ENCODE data around the gene DCHS2. TPM values are rescaled to one million over a fixed set of nuclear protein-coding genes. Genes with fewer than 3 reads are reported as not detected.

DCHS2 gene
- total and polyA plus RNA-seq, 10 of the 15 experiments (the other 5 are each of a cell fraction or from before 2014, with no cell fraction given) = 0.01 to 0.31 (median 0.06) TPM; not detected in 3

DNA sequence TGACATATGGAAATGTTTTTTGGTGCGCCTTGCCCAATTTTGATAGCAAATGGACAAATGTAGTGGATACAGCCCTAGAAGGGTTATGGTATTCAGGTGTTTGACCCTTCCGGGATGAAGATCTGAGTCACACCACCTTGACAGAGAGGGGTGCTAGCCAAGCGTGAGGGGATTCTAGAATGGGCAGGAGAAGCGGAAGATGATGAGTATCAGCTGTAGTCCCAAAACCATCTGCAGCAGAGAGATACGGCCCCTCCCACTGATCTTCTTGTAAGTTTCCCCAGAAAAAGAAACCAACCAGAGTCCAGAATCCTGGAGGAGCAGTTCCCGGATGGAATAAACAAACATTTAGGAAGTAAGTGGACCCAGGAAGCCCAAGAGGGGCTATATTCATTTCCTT is 18.1 kb downstream of the DCHS2 start:
- no TSS peak for BruUV-seq (replicated peaks)
- TF ChIP-seq NBN (IDR thresholded peaks at IDR 0.05) (no peak), CHD1 (IDR thresholded peaks at IDR 0.05; ENCODE audit: low read depth, low read length) (no peak), RCOR1 (conservative IDR thresholded peaks at IDR 0.05; ENCODE audit: low read depth, low read length) (no peak), IRF4 (IDR thresholded peaks at IDR 0.05; ENCODE audit: low read depth, low read length) (no peak), RAD51 (IDR thresholded peaks at IDR 0.05) (no peak), LARP7 (IDR thresholded peaks at IDR 0.05) (no peak), SPI1 (IDR thresholded peaks at IDR 0.05; ENCODE audit: borderline replicate concordance, insufficient read depth, low read depth, low read length) (no peak)
- TF ChIP-seq, protein P1, sequence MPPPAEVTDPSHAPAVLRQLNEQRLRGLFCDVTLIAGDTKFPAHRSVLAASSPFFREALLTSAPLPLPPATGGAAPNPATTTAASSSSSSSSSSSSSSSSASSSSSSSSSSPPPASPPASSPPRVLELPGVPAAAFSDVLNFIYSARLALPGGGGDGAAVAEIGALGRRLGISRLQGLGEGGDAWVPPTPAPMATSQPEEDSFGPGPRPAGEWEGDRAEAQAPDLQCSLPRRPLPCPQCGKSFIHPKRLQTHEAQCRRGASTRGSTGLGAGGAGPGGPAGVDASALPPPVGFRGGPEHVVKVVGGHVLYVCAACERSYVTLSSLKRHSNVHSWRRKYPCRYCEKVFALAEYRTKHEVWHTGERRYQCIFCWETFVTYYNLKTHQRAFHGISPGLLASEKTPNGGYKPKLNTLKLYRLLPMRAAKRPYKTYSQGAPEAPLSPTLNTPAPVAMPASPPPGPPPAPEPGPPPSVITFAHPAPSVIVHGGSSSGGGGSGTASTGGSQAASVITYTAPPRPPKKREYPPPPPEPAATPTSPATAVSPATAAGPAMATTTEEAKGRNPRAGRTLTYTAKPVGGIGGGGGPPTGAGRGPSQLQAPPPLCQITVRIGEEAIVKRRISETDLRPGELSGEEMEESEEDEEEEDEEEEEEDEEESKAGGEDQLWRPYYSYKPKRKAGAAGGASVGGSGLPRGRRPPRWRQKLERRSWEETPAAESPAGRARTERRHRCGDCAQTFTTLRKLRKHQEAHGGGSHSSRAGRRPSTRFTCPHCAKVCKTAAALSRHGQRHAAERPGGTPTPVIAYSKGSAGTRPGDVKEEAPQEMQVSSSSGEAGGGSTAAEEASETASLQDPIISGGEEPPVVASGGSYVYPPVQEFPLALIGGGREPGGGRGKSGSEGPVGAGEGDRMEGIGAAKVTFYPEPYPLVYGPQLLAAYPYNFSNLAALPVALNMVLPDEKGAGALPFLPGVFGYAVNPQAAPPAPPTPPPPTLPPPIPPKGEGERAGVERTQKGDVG (CRISPR knock-in tag; IDR thresholded peaks at IDR 0.05) = no peak
- TF ChIP-seq, protein P2, sequence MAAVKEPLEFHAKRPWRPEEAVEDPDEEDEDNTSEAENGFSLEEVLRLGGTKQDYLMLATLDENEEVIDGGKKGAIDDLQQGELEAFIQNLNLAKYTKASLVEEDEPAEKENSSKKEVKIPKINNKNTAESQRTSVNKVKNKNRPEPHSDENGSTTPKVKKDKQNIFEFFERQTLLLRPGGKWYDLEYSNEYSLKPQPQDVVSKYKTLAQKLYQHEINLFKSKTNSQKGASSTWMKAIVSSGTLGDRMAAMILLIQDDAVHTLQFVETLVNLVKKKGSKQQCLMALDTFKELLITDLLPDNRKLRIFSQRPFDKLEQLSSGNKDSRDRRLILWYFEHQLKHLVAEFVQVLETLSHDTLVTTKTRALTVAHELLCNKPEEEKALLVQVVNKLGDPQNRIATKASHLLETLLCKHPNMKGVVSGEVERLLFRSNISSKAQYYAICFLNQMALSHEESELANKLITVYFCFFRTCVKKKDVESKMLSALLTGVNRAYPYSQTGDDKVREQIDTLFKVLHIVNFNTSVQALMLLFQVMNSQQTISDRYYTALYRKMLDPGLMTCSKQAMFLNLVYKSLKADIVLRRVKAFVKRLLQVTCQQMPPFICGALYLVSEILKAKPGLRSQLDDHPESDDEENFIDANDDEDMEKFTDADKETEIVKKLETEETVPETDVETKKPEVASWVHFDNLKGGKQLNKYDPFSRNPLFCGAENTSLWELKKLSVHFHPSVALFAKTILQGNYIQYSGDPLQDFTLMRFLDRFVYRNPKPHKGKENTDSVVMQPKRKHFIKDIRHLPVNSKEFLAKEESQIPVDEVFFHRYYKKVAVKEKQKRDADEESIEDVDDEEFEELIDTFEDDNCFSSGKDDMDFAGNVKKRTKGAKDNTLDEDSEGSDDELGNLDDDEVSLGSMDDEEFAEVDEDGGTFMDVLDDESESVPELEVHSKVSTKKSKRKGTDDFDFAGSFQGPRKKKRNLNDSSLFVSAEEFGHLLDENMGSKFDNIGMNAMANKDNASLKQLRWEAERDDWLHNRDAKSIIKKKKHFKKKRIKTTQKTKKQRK (IDR thresholded peaks at IDR 0.05; ENCODE audit: low read depth, low read length) = no peak
- Histone ChIP-seq H3K4me2 (ENCODE audit: control insufficient read depth, insufficient read depth) (no peak overlapping the region), H3K9me3 (replicated peaks; ENCODE audit: control insufficient read depth, insufficient read depth, low read length) (no peaks in the 10 kb centered on the region), H3K79me2 (ENCODE audit: control insufficient read depth, insufficient read depth, low read length) (no peaks in the 10 kb centered on the region), H3K27ac (ENCODE audit: control insufficient read depth, insufficient read depth) (no peak overlapping the region), H2AFZ (ENCODE audit: control insufficient read depth, low read depth, low read length) (no peak overlapping the region), H3K9ac (ENCODE audit: control insufficient read depth, insufficient read depth, low read length) (no peak overlapping the region), H3K4me3 (no peak overlapping the region), H3K27me3 (replicated peaks in 1 of 2; ENCODE audit: control insufficient read depth in 2 of 2, insufficient read depth in 2 of 2, low read length in 1 of 2) (no peaks in the 10 kb centered on the region), H4K20me1 (ENCODE audit: control insufficient read depth, insufficient read depth) (no peaks in the 10 kb centered on the region), H3K36me3 (ENCODE audit: control insufficient read depth in 2 of 2, insufficient read depth in 2 of 2, low read length in 1 of 2) (no peaks in the 10 kb centered on the region), H3K4me1 (ENCODE audit: control insufficient read depth, insufficient read depth, low read length) (peaks cover 6% of the 10 kb centered on the region)
- DNase-seq (ENCODE audit: low read depth, low spot score) (no peak), ATAC-seq (no peak), FAIRE-seq (no peak)
- 51% methylated on average over 6 of the region's 6 CpGs for WGBS (ENCODE audit: insufficient coverage, insufficient replicate concordance, low lambda C conversion rate, missing lambda C conversion rate)
- ChIA-PET POLR2A (no interaction called here), RAD21 (ENCODE audit: unreplicated experiment) (no interaction called here), SMC1A (ENCODE audit: uncharacterized antibody, unreplicated experiment) (no interaction called here), CTCF (interaction anchor here (1.7 kb wide), 1 partner anchor 13 kb away, joined by 4 read pairs; no protein-coding TSS in a partner anchor)
- intact Hi-C loops (cut with micrococcal nuclease; ENCODE audit: unreplicated experiment) = loop anchor here (5.0 kb wide), 1 partner anchor 56 kb away; no protein-coding TSS in a partner anchor
- in situ Hi-C loops (cut with MboI) = no loop called here

Measured in GM12878 (cell line).